ENCODE results near the gene OR7G3. TPM values are rescaled to one million over a fixed set of nuclear protein-coding genes. Genes with fewer than 3 reads are reported as not detected.
A peak's percentile ranks its signal among the peaks of the same experiment; 100 is the strongest.

OR7G3 gene
- total RNA-seq, 2 experiments from 2014 or later, result not detected

DNA sequence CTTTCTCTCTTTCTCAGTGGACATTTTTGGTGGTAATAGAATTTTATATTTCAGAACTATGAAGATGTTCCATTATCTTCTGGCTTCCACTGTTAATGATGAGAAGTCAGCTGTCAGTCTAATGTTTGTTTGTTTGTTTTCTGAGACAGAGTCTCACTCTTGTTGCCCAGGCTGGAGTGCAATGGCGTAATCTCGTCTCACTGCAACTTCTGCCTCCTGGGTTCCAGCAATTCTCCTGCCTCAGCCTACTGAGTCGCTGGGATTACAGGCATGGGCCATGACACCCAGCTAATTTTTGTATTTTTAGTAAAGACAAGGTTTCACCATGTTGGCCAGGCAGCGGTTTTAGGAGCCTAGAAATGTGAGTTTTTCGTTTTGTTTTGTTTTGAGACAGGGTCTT is 18.2 kb upstream of the OR7G3 start:
- Histone ChIP-seq H3K27ac (ENCODE audit: low read depth, low read length, poor library complexity, severe bottlenecking) (no peak overlapping the region), H3K9me3 (ENCODE audit: low read length) (peaks cover 51% of the 10 kb centered on the region), H4K20me1 (ENCODE audit: insufficient read depth, low read length) (peaks cover 14% of the 10 kb centered on the region; the same call in 1 of the 2 replicates), H3K79me2 (ENCODE audit: insufficient read depth, low read depth, low read length) (peaks cover 97% of the 10 kb centered on the region), H3K4me1 (ENCODE audit: insufficient read depth, low read length, poor library complexity, severe bottlenecking) (peaks cover 11% of the 10 kb centered on the region), H3K9me2 (ENCODE audit: insufficient read depth, low read length) (no peaks in the 10 kb centered on the region), H3K4me2 (ENCODE audit: low read length) (no peak overlapping the region), H3K4me3 (ENCODE audit: low read depth, low read length, poor library complexity, severe bottlenecking) (no peak overlapping the region), H2AFZ (ENCODE audit: low read length) (no peak overlapping the region), H3K36me3 (ENCODE audit: insufficient read depth, low read length) (peaks cover 85% of the 10 kb centered on the region)
- POLR2A ChIA-PET, result no interaction called here
- CTCF ChIA-PET (ENCODE audit: unreplicated experiment), result no interaction called here
- BruUV-seq (replicated peaks), result no TSS peak
- DNase-seq (ENCODE audit: low spot score), result peak; percentile 36
- TF ChIP-seq EZH2phosphoT487 (IDR thresholded peaks at IDR 0.05; ENCODE audit: borderline replicate concordance, low read depth, low read length), result no peak
- TF ChIP-seq, protein P1, sequence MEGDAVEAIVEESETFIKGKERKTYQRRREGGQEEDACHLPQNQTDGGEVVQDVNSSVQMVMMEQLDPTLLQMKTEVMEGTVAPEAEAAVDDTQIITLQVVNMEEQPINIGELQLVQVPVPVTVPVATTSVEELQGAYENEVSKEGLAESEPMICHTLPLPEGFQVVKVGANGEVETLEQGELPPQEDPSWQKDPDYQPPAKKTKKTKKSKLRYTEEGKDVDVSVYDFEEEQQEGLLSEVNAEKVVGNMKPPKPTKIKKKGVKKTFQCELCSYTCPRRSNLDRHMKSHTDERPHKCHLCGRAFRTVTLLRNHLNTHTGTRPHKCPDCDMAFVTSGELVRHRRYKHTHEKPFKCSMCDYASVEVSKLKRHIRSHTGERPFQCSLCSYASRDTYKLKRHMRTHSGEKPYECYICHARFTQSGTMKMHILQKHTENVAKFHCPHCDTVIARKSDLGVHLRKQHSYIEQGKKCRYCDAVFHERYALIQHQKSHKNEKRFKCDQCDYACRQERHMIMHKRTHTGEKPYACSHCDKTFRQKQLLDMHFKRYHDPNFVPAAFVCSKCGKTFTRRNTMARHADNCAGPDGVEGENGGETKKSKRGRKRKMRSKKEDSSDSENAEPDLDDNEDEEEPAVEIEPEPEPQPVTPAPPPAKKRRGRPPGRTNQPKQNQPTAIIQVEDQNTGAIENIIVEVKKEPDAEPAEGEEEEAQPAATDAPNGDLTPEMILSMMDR (conservative IDR thresholded peaks at IDR 0.05; ENCODE audit: low read length), result no peak
- intact Hi-C loops (cut with micrococcal nuclease; ENCODE audit: unreplicated experiment), result no loop called here

DNA sequence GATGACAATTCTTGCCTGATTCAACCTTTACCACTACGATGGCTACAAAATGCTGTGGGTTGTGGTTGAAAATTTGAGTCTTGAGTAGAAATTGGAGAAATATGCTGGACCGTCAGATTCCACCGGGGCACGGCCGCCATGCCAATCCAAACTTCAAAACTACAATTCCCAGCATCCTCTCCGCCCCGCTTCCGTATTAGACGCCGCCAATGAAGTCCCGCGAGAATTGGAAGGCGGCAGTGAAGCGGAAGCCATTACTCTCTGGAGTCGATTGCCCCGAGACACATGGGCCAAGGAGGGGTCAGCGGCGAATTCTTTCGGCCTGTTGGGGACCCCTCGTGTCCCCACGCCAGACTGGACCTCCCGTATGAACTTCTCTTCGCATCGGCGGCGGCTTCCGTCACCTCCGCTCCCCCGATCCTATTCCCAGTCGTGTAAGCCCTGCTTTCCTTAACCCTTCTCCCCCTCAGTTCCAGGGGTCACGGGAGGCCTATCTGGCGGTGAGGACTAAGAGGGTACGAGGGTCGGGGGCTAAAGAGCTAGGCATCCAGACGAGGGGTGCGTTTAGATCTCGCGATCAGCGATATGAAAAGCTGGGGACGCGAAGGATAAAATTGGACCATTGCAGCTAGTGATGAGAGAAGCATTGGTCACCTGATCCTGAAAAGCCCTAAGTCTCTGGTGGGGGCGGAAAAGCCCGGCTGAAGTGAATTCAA is 13.6 kb upstream of the OR7G3 start, which contains the start of gene ZNF317:
TSS of gene ZNF317 (plus strand) at position 239 of the 716 bp plus-strand sequence. CDS start 15,620 bp downstream, outside the sequence.
- Histone ChIP-seq H3K4me2 (ENCODE audit: low read length) (peak within 1 kb of the TSS; percentile 90), H3K4me3 (ENCODE audit: low read depth, low read length, poor library complexity, severe bottlenecking) (peak within 1 kb of the TSS; percentile 87), H3K4me1 (ENCODE audit: insufficient read depth, low read length, poor library complexity, severe bottlenecking) (peaks cover 11% of the 10 kb centered on the region), H3K27ac (ENCODE audit: low read depth, low read length, poor library complexity, severe bottlenecking) (peak within 1 kb of the TSS; percentile 37), H4K20me1 (ENCODE audit: insufficient read depth, low read length) (peaks cover 14% of the 10 kb centered on the region; the same call in 1 of the 2 replicates), H3K79me2 (ENCODE audit: insufficient read depth, low read depth, low read length) (peaks cover 51% of the 10 kb centered on the region), H3K36me3 (ENCODE audit: insufficient read depth, low read length) (peaks cover 42% of the 10 kb centered on the region), H2AFZ (ENCODE audit: low read length) (peak within 1 kb of the TSS; percentile 96), H3K9me2 (ENCODE audit: insufficient read depth, low read length) (no peaks in the 10 kb centered on the region), H3K9me3 (ENCODE audit: low read length) (peaks cover 32% of the 10 kb centered on the region)
- ChIA-PET POLR2A (interaction anchor here (0.6 kb wide), 1 partner anchor 443 kb away, joined by 5 read pairs; no protein-coding TSS in a partner anchor), CTCF (ENCODE audit: unreplicated experiment) (no interaction called here)
- intact Hi-C loops (cut with micrococcal nuclease; ENCODE audit: unreplicated experiment), result no loop called here
- no peak for TF ChIP-seq EZH2phosphoT487 (IDR thresholded peaks at IDR 0.05; ENCODE audit: borderline replicate concordance, low read depth, low read length)
- TF ChIP-seq, protein P1 (conservative IDR thresholded peaks at IDR 0.05; ENCODE audit: low read length), result no peak
- peak; percentile 96 for DNase-seq (ENCODE audit: low spot score)
- BruUV-seq (replicated peaks), result no TSS peak
